HepG2 (cell line): ENCODE data around the gene LMAN2. TPM values are rescaled to one million over a fixed set of nuclear protein-coding genes. Genes with fewer than 3 reads are reported as not detected.

Source experiments
- AKAP8 ChIP-seq: sonication (generic); formaldehyde crosslinking; IDR thresholded peaks from 2 replicates; pipeline ENCODE4 v1.5.1; 2020; ENCODE audit warnings: mild to moderate bottlenecking, missing genetic modification reagents
- ATF3 ChIP-seq: sonication (generic); formaldehyde crosslinking; IDR thresholded peaks from 2 replicates; pipeline ENCODE4 v1.4.0; 2020; ENCODE audit warnings: missing genetic modification reagents
- BRCA1 ChIP-seq: sonication (generic); formaldehyde crosslinking; IDR thresholded peaks from 2 replicates; pipeline ENCODE4 v1.4.0; 2020; ENCODE audit warnings: missing genetic modification reagents
- GFI1 ChIP-seq: sonication (generic); formaldehyde crosslinking; IDR thresholded peaks from 2 replicates; pipeline ENCODE4 v1.5.0; 2020; ENCODE audit warnings: missing genetic modification reagents, mild to moderate bottlenecking, borderline replicate concordance
- HNF1A ChIP-seq, 2 experiments: sonication (generic) in 1 of 2; formaldehyde crosslinking in 1 of 2; IDR thresholded peaks; 2 replicates each; pipeline versions ENCODE4 v1.4.0 to v1.6.1; 2016 to 2020; ENCODE audit warnings: borderline replicate concordance in 1 of 2, low read depth in 1 of 2, mild to moderate bottlenecking in 1 of 2, missing genetic modification reagents in 1 of 2
- MAZ ChIP-seq, 2 experiments: sonication (generic) in 1 of 2; formaldehyde crosslinking in 1 of 2; IDR thresholded peaks; 2 replicates each; pipeline versions ENCODE4 v1.5.0 to v1.6.1; 2012 to 2020; ENCODE audit warnings: low read depth in 2 of 2, mild to moderate bottlenecking in 2 of 2, borderline replicate concordance in 1 of 2, improper control_type of control experiment in 1 of 2, low read length in 1 of 2, missing genetic modification reagents in 1 of 2, moderate library complexity in 1 of 2
- MXD1 ChIP-seq: sonication (generic); formaldehyde crosslinking; IDR thresholded peaks from 2 replicates; pipeline ENCODE4 v1.4.0; 2020; ENCODE audit warnings: mild to moderate bottlenecking, missing genetic modification reagents
- TBX2 ChIP-seq: sonication (generic); formaldehyde crosslinking; IDR thresholded peaks from 2 replicates; pipeline ENCODE4 v1.5.0; 2020; ENCODE audit warnings: missing genetic modification reagents, mild to moderate bottlenecking, borderline replicate concordance
- ZBTB37 ChIP-seq: sonication (generic); formaldehyde crosslinking; IDR thresholded peaks from 2 replicates; pipeline ENCODE4 v1.4.0; 2020; ENCODE audit warnings: mild to moderate bottlenecking, missing genetic modification reagents
- ZBTB7B ChIP-seq: sonication (generic); formaldehyde crosslinking; IDR thresholded peaks from 2 replicates; pipeline ENCODE4 v1.4.0; 2020; ENCODE audit warnings: missing genetic modification reagents
- ZNF687 ChIP-seq: sonication (generic); formaldehyde crosslinking; IDR thresholded peaks from 2 replicates; pipeline ENCODE4 v1.5.1; 2020; ENCODE audit warnings: mild to moderate bottlenecking, missing genetic modification reagents, moderate library complexity
- ZNF770 ChIP-seq: sonication (generic); formaldehyde crosslinking; IDR thresholded peaks from 2 replicates; pipeline ENCODE4 v1.5.0; 2020; ENCODE audit warnings: mild to moderate bottlenecking, missing genetic modification reagents
- polyA plus RNA-seq, 8 experiments: library from polyadenylated mRNA; depleted of rRNA in 3 of 8; stranded (reverse) in 7 of 8; unstranded in 1 of 8; fragments of >200 nt; fragmentation: Illumina TruSeq in 4 of 8; extraction: Trizol in 4 of 8; gene quantifications; 2 replicates each; pipeline versions ENCODE4 v1.2.1 to v1.2.3, GENCODE V29; 2011 to 2016; ENCODE audit warnings: low read depth in 4 of 8, missing spikeins in 1 of 8, mixed read lengths in 1 of 8; ENCODE audit not compliant: insufficient read depth in 1 of 8
- total RNA-seq, 5 experiments: library from RNA; depleted of rRNA; stranded (reverse); fragments of >200 nt; fragmentation: Illumina TruSeq; extraction: Trizol; gene quantifications; 2 replicates each; pipeline ENCODE4 v1.2.3, GENCODE V29; 2016; ENCODE audit warnings: low read depth in 1 of 5

Gene LMAN2
- total and polyA plus RNA-seq, 2 of the 13 experiments (the other 11 are each of a cell fraction or from before 2014, with no cell fraction given): 191 to 197 TPM

GRCh38 chr5:177327539-177328522 is 23.6 kb downstream of the LMAN2 start (continued):
- TF ChIP-seq MXD1 (CRISPR knock-in tag): no peak
- no peak for TF ChIP-seq ZNF770 (CRISPR knock-in tag)
- TF ChIP-seq BRCA1: no peak
- TF ChIP-seq ZNF687: peak; percentile 56
- no peak for TF ChIP-seq HNF1A (IDR thresholded peaks at IDR 0.05; ENCODE audit: low read depth)
- TF ChIP-seq HNF1A (CRISPR knock-in tag; IDR thresholded peaks at IDR 0.05; ENCODE audit: borderline replicate concordance): no peak
- TF ChIP-seq GFI1: 0 out of 2 replicates have a peak, but pooled peaks have one; percentile 19
- TF ChIP-seq MAZ (IDR thresholded peaks at IDR 0.05; ENCODE audit: borderline replicate concordance, low read depth, low read length): no peak
- no peak for TF ChIP-seq MAZ (CRISPR knock-in tag; IDR thresholded peaks at IDR 0.05; ENCODE audit: low read depth)
- peak; percentile 21; the same call in 1 of the 2 replicates for TF ChIP-seq TBX2 (CRISPR knock-in tag)
- TF ChIP-seq ZBTB37 (CRISPR knock-in tag): peak; percentile 54; the same call in 1 of the 2 replicates
- TF ChIP-seq ATF3 (CRISPR knock-in tag): no peak
- no peak for TF ChIP-seq ZBTB7B (CRISPR knock-in tag)
- no peak for TF ChIP-seq AKAP8 (CRISPR knock-in tag)
